Measurements from ENCODE around the gene FARSA.

FARSA gene

GRCh38 chr19:12937093-12937926, 3.8 kb upstream of the FARSA start:
- H3K27ac ChIP-seq, result peak overlapping the region; percentile 96
- no peak for TF ChIP-seq CTCF (conservative IDR thresholded peaks at IDR 0.05)

- peak overlapping the region; percentile 96; the same call in 1 of the 2 replicates for H3K27ac ChIP-seq
- no peak for TF ChIP-seq CTCF (conservative IDR thresholded peaks at IDR 0.05)
Measured at GRCh38 chr19:12936582-12936981, 3.1 kb upstream of the FARSA start.

- TF ChIP-seq CTCF (conservative IDR thresholded peaks at IDR 0.05), result no peak
- H3K27ac ChIP-seq, result no peak overlapping the region
Measured at GRCh38 chr19:12935071-12935470, 1.6 kb upstream of the FARSA start.

- H3K27ac ChIP-seq, result peak overlapping the region; percentile 87
Measured at GRCh38 chr19:12932392-12933286, 872 bp downstream of the FARSA start.

GRCh38 chr19:12930002-12930645, 3.4 kb downstream of the FARSA start:
- no peak for TF ChIP-seq CTCF (conservative IDR thresholded peaks at IDR 0.05)
- no peak overlapping the region for H3K27ac ChIP-seq

More at GRCh38 chr19:12932392-12933286, 872 bp downstream of the FARSA start:
- no peak for TF ChIP-seq CTCF (conservative IDR thresholded peaks at IDR 0.05)

GRCh38 chr19:12924621-12925310, 8.7 kb downstream of the FARSA start:
- H3K27ac ChIP-seq, result no peak overlapping the region
- no peak for TF ChIP-seq CTCF (conservative IDR thresholded peaks at IDR 0.05)
